ENCODE measurements around the gene GRAMD1B.

DNA sequence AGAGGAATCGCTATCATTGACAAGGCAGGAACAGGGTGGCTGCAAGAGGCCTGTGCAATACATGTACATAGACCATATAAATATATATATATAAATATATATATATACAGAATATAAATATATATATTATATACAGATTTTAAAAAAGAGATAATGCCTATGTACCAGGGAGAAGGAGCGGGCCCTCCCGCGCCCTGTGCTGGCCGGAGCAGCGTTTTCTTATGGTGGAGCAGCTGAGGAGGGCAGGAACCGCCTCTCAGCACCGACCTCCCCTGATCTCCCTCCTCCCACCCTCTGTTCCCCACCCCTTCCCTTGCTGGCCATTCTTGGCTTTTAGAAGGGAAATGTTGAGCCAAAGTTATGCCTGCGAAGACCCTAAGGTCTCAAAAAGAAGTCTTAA lies 192.5 kb downstream of the GRAMD1B start:
- TF ChIP-seq, protein P1, sequence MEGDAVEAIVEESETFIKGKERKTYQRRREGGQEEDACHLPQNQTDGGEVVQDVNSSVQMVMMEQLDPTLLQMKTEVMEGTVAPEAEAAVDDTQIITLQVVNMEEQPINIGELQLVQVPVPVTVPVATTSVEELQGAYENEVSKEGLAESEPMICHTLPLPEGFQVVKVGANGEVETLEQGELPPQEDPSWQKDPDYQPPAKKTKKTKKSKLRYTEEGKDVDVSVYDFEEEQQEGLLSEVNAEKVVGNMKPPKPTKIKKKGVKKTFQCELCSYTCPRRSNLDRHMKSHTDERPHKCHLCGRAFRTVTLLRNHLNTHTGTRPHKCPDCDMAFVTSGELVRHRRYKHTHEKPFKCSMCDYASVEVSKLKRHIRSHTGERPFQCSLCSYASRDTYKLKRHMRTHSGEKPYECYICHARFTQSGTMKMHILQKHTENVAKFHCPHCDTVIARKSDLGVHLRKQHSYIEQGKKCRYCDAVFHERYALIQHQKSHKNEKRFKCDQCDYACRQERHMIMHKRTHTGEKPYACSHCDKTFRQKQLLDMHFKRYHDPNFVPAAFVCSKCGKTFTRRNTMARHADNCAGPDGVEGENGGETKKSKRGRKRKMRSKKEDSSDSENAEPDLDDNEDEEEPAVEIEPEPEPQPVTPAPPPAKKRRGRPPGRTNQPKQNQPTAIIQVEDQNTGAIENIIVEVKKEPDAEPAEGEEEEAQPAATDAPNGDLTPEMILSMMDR (conservative IDR thresholded peaks at IDR 0.05; ENCODE audit: low read depth, low read length) = no peak
- TF ChIP-seq EZH2 (IDR thresholded peaks at IDR 0.05; ENCODE audit: low read length, unreplicated experiment) = no peak
- TF ChIP-seq EZH2phosphoT487 (IDR thresholded peaks at IDR 0.05; ENCODE audit: borderline replicate concordance, low read length) = no peak
